ENCODE measurements around the gene CTCF.

GRCh38 chr16:67540756-67541155 lies 21.6 kb upstream of the CTCF start:
- TF ChIP-seq TAF1 (conservative IDR thresholded peaks at IDR 0.05): no peak
- no peak for TF ChIP-seq CTCF (IDR thresholded peaks at IDR 0.05; ENCODE audit: low read depth, low read length, missing input control)
- TF ChIP-seq REST (IDR thresholded peaks at IDR 0.05): no peak
- no peak for TF ChIP-seq SP1 (IDR thresholded peaks at IDR 0.05)
- no peak for TF ChIP-seq YY1 (IDR thresholded peaks at IDR 0.05)
